Smooth muscle cell of the brain vasculature (primary cell): ENCODE data around the gene MOGAT3.

Source experiments
- DNase-seq: peaks from one replicate; pipeline ENCODE4 v3.0.0-alpha.2; 2012; ENCODE audit warnings: low read depth, low spot score

The MOGAT3 gene, protein sequence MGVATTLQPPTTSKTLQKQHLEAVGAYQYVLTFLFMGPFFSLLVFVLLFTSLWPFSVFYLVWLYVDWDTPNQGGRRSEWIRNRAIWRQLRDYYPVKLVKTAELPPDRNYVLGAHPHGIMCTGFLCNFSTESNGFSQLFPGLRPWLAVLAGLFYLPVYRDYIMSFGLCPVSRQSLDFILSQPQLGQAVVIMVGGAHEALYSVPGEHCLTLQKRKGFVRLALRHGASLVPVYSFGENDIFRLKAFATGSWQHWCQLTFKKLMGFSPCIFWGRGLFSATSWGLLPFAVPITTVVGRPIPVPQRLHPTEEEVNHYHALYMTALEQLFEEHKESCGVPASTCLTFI

DNA sequence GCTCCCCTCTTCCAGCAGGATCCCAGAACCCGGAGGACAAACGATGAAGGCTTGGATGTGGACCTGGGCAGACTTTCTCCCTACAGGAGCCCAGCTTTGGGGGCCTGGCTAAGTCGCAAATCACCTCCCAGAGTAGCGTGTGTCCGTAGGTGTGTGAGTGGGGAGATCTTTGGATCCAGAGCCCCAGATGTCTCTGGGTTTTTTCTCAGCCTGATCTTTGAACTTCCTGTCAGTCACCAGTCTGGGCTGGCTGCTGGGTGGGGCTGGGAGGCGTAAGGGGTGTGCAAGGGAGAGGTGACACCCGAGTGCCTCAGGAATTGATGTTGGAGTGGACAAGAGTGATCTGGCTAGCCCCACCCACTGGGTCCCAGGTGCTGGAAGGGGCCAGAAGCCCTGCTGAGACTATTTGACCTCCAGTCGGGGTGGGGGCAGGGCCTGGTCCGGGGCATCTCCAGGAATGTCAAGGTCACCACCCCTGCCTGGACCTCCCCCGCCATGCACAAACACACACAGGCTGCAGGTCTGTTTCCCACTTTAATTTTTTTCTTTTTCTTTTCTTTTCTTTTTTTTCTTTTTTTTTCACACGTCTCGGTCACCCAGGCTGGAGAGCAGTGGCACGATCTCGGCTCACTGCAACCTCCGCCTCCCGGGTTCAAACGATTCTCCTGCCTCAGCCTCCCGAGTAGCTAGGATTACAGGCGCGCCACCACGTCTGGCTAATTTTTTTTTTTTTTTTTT is at the start of gene MOGAT3:
MOGAT3 (minus strand) TSS at position 175 of the 738 bp plus-strand sequence. CDS start 182 bp downstream, outside the sequence.
- no peak for DNase-seq

DNA sequence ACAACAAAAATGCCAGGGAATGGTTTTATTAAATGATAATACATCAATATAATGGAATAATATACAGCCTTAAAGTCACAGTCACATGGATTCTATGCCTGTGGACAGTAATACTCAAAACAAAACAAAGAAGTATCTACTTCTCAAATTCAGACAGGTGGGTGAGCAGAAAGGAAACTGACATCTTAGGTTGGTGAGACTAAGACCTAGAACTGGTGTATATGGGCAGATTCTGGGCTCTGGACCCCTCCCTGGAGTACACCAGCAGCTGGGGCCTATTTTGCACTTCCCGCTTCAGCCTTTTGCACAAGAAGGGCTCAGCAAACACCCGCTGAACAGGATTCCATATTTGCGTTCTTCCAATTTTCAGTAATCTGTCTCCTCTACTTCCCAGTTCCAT is 49.5 kb upstream of the MOGAT3 start:
- no peak for DNase-seq

DNA sequence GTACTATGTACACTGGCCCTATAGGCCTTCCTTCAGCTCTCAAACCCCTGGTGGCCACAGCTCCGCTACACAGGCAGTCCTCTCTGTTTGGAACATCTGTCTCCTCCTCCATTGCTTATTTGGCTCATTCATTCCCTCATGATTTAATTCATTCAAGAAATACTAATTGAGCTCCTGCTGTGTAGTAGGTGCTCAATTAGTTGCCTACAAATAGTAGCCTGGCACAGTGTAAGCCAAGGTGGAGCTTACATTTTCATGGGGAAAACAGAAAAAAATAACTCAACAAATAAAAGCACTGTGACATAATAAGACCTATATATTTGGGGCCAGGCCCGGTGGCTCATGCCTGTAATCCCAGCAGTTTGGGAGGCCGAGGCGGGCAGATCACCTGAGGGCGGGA is 47.4 kb upstream of the MOGAT3 start:
- DNase-seq: no peak

DNA sequence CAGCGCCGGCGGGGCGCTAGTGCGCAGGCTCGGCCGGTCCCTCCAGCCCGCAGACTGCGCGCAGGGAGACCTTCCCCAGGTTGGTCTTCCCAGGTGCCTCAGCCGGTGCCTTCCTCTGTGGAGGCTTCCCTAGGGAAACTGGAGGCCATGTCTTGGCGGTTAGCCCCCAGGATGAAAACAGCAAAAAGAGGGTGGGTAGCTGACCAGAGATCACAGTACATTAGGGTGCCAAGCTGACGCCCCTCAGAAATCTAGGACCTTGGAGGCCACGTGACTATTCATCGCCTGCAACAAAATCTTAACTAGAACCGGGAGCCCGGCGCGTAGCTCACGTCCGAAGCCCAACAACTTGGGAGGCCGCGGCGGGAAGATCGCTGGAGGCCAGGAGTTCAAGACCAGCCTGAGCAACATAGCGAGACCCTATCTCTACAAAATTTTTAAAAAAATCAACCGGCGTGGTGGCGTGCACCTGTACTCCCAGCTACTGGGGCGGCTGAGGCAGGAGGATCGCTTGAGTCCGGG is 44.4 kb upstream of the MOGAT3 start:
- DNase-seq: no peak

DNA sequence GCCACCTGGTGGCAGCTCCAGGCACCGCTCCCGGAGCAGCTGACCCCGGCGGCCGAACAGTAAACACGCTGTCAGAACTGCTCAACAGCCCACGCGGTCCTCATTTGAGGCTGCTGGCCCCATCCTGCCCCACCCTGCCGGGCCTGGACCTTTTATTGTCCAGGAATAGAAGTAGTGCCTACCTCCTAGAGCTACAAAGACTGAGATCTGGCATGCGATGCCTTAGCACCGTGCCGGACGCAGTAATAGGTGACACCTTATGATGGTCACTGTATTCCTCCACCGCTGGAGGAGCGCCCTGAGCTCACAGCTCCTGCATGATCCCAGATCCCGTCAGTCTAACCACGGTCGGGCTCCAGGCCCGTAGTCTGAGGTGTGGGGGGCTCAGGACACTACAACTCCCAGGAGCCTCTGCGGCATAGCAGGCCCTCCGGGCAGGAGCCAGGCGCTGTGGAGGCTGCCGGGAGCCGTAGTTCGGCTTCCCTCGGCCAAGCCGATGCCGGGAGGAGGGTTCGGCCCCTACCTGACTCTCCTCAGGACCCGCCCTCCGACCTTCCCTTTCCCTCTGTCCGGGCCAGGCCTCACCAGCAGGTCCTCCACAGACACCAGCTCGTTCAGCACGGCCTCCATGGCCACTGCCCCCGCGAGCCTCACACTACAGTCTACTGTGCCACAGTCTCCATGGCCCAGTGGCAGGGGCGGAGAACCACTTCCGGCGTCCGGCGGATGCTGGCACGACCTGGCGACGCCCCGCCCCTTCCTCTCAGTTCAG is 43.7 kb upstream of the MOGAT3 start, which contains the start of gene FIS1:
FIS1 (minus strand) TSS at position 707 of the 772 bp plus-strand sequence; CDS start at position 630, 77 bp downstream.
- peak; percentile 66 for DNase-seq

DNA sequence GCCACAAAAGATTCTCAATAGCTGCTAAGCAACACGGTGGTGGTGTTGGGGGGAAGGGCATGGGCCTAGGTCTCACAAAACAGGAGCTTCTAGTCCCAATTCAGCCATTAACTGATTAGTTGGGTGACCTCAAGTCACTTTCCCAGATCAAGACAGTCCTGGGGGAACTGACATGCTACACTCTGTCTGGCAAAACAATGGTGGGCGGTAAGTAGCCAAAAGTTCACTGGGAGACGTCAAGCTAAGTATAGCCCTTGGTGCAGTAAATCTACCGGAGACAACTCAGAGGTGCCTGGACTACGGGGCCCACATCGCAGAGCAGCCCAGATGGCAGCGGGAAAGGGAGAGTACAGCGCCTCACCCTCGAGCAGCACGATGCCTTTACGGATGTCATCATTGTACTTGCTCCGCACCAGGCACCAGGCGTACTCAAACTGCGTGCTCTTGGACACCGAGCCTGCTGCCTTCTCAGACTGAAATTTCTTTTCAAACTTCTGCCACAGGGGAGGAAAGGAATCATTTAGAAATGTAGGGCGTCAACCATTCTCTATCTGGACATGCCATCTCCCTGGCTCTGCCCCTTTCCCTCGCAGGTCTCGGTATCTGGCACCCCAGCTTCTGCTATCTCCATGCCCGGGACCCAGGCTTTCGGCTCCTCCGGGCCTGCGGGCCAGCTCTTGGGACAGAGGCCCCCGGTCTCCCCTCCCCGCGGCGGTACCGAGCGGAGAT is 43.0 kb upstream of the MOGAT3 start:
- DNase-seq: no peak

DNA sequence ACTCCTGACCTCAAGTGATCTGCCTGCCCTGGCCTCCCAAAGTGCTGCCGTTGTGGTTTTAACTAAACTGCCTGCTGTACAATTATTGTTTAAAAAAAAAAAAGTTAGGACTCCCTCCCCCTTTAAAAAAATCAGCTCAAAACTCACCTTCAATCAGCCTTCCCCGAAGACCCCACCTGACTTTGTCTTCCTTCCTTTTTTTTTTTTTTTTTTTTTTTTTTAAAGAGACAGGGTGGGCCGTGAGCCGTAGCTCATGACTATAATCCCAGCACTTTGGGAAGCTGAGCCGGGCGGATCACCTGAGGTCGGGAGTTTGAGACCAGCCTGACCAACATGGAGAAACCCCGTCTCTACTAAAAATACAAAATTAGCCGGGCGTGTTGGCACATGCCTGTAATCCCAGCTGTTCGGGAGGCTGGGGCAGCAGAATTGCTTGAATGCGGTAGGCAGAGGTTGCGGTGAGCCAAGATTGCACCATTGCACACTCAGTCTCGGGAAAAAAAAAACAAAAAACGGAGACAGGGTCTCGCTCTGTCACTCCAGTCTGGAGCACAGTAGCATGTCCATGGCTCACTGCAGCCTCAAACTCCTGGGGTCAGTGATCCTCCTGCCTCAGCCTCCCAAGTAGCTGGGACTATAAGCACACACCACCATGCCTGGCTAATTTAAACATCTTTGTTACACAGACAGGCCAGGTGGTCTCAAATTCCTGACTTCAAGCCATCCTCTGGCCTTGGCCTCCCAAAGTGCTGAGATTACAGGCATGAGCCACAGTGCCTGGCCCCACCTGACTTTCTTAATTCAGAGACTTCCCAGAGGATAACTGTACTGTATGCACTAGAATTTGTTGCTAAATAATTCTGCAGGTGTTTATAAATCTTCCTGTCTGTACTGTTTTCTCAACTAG is 40.9 kb upstream of the MOGAT3 start:
- no peak for DNase-seq

DNA sequence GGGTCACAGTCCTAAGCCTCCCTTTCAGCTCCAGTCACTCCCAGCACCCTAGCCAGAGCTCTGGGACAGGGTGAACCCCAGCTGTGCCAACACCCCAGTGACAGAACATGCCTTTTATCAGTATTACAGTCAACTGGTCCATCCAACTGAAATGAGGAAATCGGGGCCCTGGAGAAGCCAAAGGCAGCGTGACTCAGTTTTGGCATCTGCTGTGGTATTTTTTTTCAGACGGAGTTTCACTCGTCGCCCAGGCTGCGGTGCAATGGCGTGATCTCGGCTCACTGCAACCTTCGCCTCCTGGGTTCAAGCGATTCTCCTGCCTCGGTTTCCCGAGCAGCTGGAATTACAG is 40.2 kb upstream of the MOGAT3 start:
- no peak for DNase-seq

DNA sequence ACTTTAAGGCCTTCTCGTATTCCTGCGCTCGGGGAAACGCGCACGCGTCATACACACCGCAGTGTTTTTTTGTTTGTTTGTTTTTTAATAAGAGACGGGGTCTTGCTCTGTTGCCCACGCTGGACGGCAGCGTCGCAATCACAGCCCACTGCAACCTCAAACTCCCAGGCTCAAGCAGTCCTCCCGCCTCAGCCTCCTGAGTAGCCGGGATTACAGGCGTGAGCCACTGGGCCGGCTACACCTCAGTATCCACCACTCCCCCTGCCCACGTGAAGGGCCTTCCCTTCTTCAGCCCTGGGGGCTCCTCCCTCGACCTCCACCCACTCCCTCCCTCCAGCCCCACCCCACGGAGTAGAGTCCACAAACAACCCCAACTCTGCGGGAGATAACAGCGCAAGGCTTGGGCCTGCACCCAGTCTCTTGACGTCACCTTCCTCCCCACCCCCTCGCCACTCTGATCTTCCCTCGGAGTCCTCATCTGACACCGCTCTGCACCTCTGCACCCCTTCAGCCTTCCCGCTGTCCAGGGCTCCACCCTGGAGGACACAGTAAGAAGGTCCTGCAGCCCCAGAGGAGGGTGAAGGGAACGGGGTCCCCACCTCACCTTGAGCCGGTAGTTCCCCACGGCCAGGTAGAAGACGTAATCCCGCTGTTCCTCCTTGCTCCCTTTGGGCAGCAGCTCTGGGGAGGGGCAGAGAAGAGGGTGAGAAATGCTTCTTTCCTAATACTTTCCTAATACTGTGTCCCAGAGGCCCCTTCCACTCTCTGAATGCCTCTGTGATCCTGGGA is 39.6 kb upstream of the MOGAT3 start:
- DNase-seq: no peak

DNA sequence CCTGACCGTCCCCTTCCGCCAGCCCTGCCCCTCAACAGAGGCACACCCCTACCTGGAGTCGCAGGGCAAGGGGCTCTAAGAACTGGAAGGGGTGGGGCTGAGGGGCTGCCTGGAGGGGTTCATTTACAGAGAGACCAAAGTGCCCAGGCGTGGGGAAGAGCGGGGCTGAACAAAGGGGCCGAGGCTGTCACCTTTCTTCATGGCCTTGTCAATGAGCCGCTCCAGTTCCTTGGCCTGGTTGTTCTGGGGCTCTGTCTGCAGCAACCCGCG is 39.0 kb upstream of the MOGAT3 start:
- no peak for DNase-seq

DNA sequence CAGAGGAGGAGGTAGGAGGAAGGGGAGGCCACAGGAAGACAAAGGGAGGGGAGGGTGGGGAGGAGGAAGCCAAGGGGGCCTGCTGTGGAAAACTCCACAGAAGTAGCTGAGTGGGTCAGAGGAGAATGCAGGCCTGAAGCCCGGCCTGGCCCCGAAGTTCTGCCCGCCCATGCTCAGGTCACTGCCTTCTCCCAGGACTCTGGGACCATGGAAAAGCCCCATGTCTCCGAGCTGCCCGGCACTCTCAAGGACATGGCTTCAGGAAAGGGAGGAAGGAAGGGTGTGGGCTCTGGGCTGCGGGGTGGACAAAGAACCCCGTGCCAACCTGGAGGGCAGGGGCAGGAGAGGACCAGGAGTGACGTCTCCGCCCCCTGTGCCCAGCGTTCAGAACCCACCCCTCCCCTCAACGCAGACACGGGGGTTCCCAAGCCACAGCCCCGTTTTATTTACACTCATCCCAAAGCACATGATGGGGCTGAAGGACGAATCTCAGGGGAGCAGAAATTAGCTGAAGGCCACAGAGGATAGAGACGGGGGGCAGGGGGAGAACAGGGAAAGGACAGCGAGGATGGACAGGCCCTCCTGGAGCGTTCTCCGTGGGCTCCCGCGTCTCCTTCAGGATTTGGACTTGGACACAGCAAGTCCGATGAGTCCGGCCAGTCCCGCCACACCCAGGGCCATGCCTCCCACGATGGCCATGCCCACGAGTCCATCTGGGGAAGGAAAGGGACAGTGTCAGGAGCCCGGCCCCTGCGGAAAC is 38.5 kb upstream of the MOGAT3 start:
- DNase-seq: no peak

DNA sequence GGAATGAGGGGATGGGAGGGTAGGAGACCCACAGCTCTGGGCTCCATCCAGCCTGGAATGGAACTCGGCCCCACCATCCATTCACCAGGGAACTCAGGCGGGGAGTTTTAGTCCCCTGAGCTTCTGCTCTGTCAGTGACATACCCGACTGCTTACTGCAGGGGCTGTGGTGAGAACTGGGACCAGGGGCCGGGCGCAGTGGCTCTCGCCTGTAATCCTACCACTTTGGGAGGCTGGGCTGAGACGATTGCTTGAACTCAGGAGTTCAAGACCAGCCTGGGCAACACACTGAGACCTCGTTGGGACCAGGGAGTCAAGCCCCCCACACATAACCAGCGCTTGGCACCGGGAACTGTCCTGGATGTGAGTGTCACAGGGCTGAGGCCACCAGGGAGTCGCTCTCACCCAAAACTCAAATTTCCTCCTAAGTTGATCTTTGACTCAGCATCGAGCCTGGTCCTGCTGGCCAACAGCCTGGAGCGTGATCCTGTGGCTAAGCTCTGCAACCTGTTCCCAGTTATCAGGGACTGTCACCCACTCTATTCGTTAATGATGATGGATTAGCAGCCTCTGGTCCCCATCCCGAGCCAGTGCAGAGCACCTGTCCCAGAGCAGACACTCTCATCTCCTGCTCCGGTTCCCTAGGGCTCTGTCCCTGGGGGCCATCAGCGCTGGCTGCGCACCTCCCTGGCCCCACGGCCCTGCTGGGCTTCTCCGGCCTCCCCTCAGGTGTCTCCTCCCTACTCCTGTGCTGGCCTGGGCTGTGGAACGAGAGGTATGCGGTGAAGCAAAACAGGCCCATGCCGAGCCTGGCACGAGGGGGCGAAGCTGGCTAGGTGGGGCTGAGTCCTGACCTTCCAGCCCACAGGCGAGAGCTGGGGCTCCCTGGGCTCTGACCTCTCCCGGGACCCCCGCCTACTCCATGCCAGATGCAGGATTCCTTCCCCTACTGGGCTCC is 37.7 kb upstream of the MOGAT3 start:
- DNase-seq: no peak

DNA sequence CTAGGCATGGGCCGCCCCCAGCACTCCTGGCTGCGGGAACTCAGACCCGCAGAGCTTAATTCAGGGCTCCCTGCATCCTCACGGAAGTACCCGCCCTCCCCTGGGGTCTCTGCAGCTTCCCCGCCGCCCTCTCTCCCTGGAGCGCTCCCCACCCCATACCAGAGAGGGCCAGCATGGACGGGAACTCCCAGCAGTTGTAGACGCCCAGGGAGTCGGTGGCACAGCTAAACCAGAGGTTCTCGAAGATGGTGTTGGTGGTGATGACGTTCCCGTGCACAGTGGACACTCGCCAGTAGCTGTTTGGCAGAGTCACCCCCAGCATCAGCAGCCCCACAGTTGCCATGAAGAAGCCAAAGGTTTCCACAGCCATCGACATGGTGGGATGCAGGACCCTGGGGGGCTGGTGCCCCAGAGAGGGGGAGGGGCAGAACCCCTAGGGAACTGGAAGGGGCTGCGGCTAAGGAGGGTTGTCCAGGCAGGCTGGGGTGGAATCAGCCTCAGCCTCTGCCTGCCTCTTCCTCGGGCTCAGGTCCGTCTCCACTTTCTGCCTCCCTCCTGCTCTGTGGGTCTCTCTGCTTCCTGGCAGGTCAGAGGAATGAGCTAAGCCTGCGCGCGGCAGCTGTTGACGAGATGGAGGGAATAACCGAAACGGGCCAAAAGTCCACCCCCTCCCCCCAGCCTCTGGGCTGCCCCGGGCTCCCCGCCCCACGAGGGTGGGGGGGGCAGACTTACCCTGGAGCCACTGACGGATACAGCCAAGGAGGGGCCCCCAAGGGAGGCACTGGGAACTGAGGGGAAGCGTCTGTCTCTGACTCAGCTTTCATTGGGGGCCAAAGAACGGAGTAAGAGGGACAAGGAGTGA is 36.6 kb upstream of the MOGAT3 start, which contains the start of gene CLDN15:
CLDN15 (minus strand) TSS at position 597 of the 862 bp plus-strand sequence; CDS start at position 376, 221 bp downstream.
- no peak for DNase-seq

DNA sequence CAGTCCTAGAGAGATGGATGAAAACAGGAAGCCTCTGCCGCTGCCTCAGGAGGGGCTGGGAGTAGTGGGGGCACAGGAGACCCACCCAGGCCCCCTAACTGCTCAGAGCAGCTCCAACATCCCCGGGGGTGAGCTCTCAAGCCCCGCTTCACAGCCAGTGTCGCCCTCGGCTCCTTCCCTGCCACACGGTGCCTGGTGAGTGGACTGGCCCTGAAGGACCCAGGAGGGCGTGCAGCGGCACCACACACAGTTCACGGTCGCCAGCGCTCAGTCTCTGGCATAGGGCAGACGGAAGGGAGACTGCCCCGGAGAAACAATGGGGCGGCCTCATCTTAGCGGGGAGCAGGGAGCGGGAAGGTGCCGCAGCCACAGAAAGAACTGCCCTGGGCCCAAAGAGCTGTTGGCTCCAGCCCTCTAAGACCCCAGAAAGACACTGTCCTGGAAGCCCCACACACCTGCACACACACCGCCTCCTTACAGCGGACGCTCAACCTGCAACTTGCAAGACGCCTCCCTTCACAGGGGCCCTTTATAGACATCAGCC is 35.5 kb upstream of the MOGAT3 start:
- DNase-seq: no peak

DNA sequence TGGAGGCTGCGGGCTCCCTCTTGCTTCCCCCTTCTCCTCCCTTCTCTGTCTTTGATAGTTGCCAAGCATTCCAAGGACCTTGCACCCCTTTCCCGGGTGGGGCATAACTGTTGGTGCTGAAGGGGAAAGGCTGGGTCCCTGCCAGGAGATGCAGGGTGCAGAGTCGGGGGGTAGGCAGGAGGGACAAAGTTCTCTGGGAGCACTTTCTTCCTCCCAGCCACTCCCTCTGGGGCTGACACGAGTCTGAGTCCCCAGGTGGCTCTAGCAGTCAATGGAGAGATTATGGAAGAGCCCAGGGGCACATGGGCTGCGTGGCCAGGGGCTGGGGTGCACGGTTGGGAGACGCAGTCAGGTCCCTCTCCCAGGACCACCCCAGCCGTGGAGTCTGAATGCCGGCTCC is 34.7 kb upstream of the MOGAT3 start:
- DNase-seq: no peak

DNA sequence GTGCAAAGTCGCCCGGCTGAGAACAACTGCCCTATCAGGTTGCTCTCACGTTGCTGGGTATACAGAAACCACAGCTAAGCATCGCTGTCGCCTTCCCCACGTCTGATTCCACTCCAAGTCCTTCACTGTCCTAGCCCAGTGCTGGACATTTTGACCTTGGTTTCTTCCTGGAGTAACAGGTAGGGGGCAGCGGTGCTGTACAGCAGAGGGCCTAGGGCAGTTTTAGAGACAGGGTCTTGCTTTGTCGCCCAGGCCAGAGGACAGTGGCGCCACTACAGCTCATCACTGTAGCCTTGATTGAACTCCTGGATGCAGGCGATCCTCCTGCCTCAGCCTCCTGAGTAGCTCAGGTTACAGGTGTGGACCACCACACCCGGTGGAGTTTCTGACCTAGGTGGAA is 34.2 kb upstream of the MOGAT3 start:
- DNase-seq: no peak

DNA sequence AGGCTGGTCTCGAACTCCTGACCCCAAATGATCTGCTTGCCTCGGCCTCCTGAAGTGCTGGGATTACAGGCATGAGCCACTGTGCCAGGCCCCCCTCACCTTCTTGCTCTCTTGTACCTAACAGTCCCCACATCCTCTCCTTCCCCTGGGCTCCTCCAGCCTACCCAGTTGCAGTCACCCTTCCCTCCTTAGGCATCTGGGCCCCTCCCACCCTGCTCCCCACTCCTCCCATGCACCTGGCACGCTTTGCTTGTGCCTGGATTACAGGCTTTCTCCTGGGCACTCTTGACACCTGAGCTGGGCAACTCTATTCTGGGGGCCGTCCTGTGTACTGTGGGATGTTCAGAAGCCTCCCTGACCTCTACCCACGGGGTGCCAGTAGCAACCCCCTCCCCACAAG is 33.8 kb upstream of the MOGAT3 start:
- DNase-seq: no peak
